A549 treated with Mapracorat at 1 μM for 4 hours (cell line): ENCODE measurements around the gene MRGPRX2. TPM values are rescaled to one million over a fixed set of nuclear protein-coding genes. Genes with fewer than 3 reads are reported as not detected.

Experiments
- total RNA-seq: library from RNA; stranded (reverse); fragments of 200-300 nt; extraction: Qiagen RNA extraction; gene quantifications from 5 replicates; pipeline ENCODE4 v1.2.3, GENCODE V29; 2022

The MRGPRX2 gene
- not detected in 5 replicates for total RNA-seq

DNA sequence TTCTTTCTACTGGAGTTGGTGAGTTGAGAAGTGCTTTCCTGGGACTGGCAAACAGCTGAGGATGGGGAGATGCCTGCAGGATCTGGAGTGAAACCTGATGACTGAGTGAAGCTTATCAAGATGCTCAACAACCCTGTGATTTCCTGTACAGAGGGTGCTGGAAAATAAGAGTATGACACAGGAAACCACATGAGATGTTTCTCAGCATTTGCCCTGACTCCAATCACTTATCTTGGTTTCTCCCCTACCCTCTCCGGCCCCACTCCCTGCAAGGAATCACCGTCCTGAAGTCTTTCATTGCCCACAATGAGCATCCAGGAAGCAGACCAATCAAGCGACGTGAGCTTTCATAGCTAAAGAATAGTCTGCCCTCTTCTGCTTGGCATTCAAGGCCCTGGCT, at the start of gene MRGPRX2:
MRGPRX2 (minus strand) TSS at position 89 of the 400 bp plus-strand sequence. CDS start 4,315 bp downstream, outside the sequence.

Other genes with a start within 250 kb of the MRGPRX2 start
- gene MRGPRX1, start 121.3 kb downstream of the MRGPRX2 start, total RNA-seq, result not detected in 5 replicates
- 14.0 to 17.3 TPM (median 16.7 TPM) in 5 replicates for gene ZDHHC13, start 56.5 kb upstream of the MRGPRX2 start, total RNA-seq
- gene CSRP3, start 141.3 kb upstream of the MRGPRX2 start, total RNA-seq, result not detected in 5 replicates
- 5.5 to 7.4 TPM (median 6.3 TPM) in 5 replicates for gene E2F8, start 180.2 kb upstream of the MRGPRX2 start, total RNA-seq